Mesenchymal stem cell (in vitro differentiated cells and primary cell): ENCODE data around the gene PPARGC1A.
A peak's percentile ranks its signal among the peaks of the same experiment; 100 is the strongest.

Source experiments
- DNase-seq: peaks from one replicate; pipeline ENCODE4 v3.0.0-alpha.2; 2013
- H2AFZ ChIP-seq: one replicate; pipeline ENCODE4 v1.6.1; 2013; ENCODE audit warnings: low read depth, mild to moderate bottlenecking, control low read depth, inconsistent platforms, low read length, moderate library complexity
- H2AK5ac ChIP-seq: 2 replicates; pipeline ENCODE4 v1.6.1; 2013; ENCODE audit warnings: low read length, moderate library complexity, mild to moderate bottlenecking, inconsistent platforms; ENCODE audit not compliant: severe bottlenecking
- H2BK120ac ChIP-seq: one replicate; pipeline ENCODE4 v1.6.1; 2013; ENCODE audit warnings: low read depth, mild to moderate bottlenecking, inconsistent platforms, low read length, moderate library complexity
- H2BK12ac ChIP-seq, 2 experiments: one replicate each; pipeline ENCODE4 v1.6.1; 2013; ENCODE audit warnings: inconsistent platforms in 2 of 2, low read length in 2 of 2, mild to moderate bottlenecking in 2 of 2, moderate library complexity in 2 of 2, control low read depth in 1 of 2
- H2BK15ac ChIP-seq: one replicate; pipeline ENCODE4 v1.6.1; 2013; ENCODE audit warnings: mild to moderate bottlenecking, low read depth, inconsistent platforms; ENCODE audit not compliant: poor library complexity, severe bottlenecking
- H2BK5ac ChIP-seq: 2 replicates; pipeline ENCODE4 v1.6.1; 2013; ENCODE audit warnings: low read depth, mild to moderate bottlenecking, low read length, control low read depth, inconsistent platforms; ENCODE audit not compliant: poor library complexity, severe bottlenecking
- H3K14ac ChIP-seq, 2 experiments: one replicate each; pipeline ENCODE4 v1.6.1; 2013; ENCODE audit warnings: inconsistent platforms in 2 of 2, low read length in 2 of 2, control low read depth in 1 of 2, mild to moderate bottlenecking in 1 of 2, moderate library complexity in 1 of 2
- H3K18ac ChIP-seq, 2 experiments: one replicate each; pipeline ENCODE4 v1.6.1; 2013; ENCODE audit warnings: inconsistent platforms in 2 of 2, low read length in 2 of 2, control low read depth in 1 of 2, low read depth in 1 of 2, mild to moderate bottlenecking in 1 of 2
- H3K23ac ChIP-seq, 2 experiments: one replicate each; pipeline ENCODE4 v1.6.1; 2013; ENCODE audit warnings: inconsistent platforms in 2 of 2, low read length in 2 of 2, mild to moderate bottlenecking in 2 of 2, moderate library complexity in 2 of 2, control low read depth in 1 of 2
- H3K27ac ChIP-seq: 2 replicates; pipeline ENCODE4 v1.5.1; 2013; ENCODE audit warnings: mild to moderate bottlenecking, moderate library complexity, low read length, control low read depth, inconsistent platforms; ENCODE audit not compliant: poor library complexity, severe bottlenecking
- H3K27me3 ChIP-seq, 2 experiments: 2 replicates each; pipeline versions ENCODE4 v1.6.1 to v1.7.0; 2013; ENCODE audit warnings: low read length in 2 of 2, mild to moderate bottlenecking in 2 of 2, moderate library complexity in 2 of 2, control low read depth in 1 of 2, inconsistent platforms in 1 of 2; ENCODE audit not compliant: control insufficient read depth in 1 of 2, insufficient read depth in 1 of 2
- H3K36me3 ChIP-seq, 2 experiments: 2 replicates each; pipeline versions ENCODE4 v1.6.1 to v1.7.0; 2013; ENCODE audit warnings: low read length in 2 of 2, control low read depth in 1 of 2, inconsistent platforms in 1 of 2, low read depth in 1 of 2, mild to moderate bottlenecking in 1 of 2; ENCODE audit not compliant: insufficient read depth in 2 of 2, control insufficient read depth in 1 of 2
- H3K4ac ChIP-seq, 2 experiments: one replicate each; pipeline ENCODE4 v1.6.1; 2013; ENCODE audit warnings: inconsistent platforms in 2 of 2, low read length in 2 of 2, mild to moderate bottlenecking in 2 of 2, moderate library complexity in 2 of 2, control low read depth in 1 of 2, low read depth in 1 of 2
- H3K4me1 ChIP-seq: 2 replicates; pipeline ENCODE4 v1.6.1; 2013; ENCODE audit warnings: low read depth, low read length, control low read depth; ENCODE audit not compliant: control insufficient read depth, insufficient read depth
- H3K4me2 ChIP-seq: 2 replicates; pipeline ENCODE4 v1.6.1; 2013; ENCODE audit warnings: low read length, mild to moderate bottlenecking, inconsistent platforms; ENCODE audit not compliant: poor library complexity, severe bottlenecking
- H3K4me3 ChIP-seq, 2 experiments: 2 replicates each; pipeline versions ENCODE4 v1.5.1 to v1.7.0; 2013; ENCODE audit warnings: low read length in 2 of 2, mild to moderate bottlenecking in 2 of 2, control low read depth in 1 of 2, low read depth in 1 of 2; ENCODE audit not compliant: insufficient read depth in 1 of 2
- H3K79me1 ChIP-seq: replicated peaks from 2 replicates; pipeline ENCODE4 v1.6.1; 2013; ENCODE audit warnings: mild to moderate bottlenecking, control low read depth, low read length, inconsistent platforms; ENCODE audit not compliant: poor library complexity, severe bottlenecking
- H3K9ac ChIP-seq: 2 replicates; pipeline ENCODE4 v1.7.0; 2013; ENCODE audit warnings: mild to moderate bottlenecking, low read length, moderate library complexity
- H3K9me3 ChIP-seq: 2 replicates; pipeline ENCODE4 v1.7.0; 2013; ENCODE audit warnings: mild to moderate bottlenecking, low read length; ENCODE audit not compliant: control insufficient read depth
- H4K8ac ChIP-seq: one replicate; pipeline ENCODE4 v1.6.1; 2013; ENCODE audit warnings: inconsistent platforms, mild to moderate bottlenecking, low read length, moderate library complexity
- H4K91ac ChIP-seq: one replicate; pipeline ENCODE4 v1.6.1; 2013; ENCODE audit warnings: mild to moderate bottlenecking, low read length, inconsistent platforms
- WGBS: methylation state at CpG from one replicate; pipeline ENCODE4 v1.1.7; 2013; ENCODE audit warnings: mixed read lengths; 5-methylcytosine and 5-hydroxymethylcytosine counted together

Gene PPARGC1A

DNA sequence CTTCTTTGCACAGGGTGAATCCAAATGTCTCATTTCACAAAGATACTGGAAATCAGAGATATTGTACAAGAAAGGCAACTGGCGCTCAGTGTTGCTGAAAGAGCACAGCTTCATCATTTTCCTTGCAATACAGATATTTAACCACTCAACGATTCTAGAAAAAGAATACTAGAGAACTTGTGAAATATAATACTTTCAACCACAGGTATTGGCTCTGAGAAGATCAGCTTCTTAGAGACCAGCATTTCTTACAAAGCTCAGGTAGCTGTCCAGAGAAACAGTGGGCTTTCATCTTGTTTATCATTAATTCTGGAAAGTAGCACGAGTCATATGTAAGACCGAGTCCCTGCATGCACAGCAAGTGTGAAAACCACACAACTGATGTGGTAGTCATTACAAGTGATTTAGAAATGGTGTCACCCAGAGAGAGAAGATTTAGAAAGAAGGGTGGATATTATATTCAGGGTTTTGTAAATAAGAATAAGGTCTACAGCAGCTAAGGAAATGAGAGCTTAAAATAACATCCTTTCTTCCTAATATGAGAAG, 7.8 kb upstream of the PPARGC1A start:
- no peaks in the 10 kb centered on the region for H3K27me3 ChIP-seq
- no peaks in the 10 kb centered on the region for H3K9me3 ChIP-seq
- no peak overlapping the region for H3K4me3 ChIP-seq
- H3K18ac ChIP-seq = no peak overlapping the region
- H3K14ac ChIP-seq = no peak overlapping the region
- H2AK5ac ChIP-seq = no peak overlapping the region
- DNase-seq = no peak
- H2BK120ac ChIP-seq = no peak overlapping the region
- H3K4me1 ChIP-seq = no peaks in the 10 kb centered on the region
- H4K91ac ChIP-seq = no peak overlapping the region
- no peak overlapping the region for H2BK12ac ChIP-seq
- no peak overlapping the region for H3K4ac ChIP-seq
- no peak overlapping the region for H3K9ac ChIP-seq
- H3K4me2 ChIP-seq = no peak overlapping the region
- H2BK5ac ChIP-seq = no peak overlapping the region
- H3K23ac ChIP-seq = no peak overlapping the region
- no peaks in the 10 kb centered on the region for H3K79me1 ChIP-seq
- no peak overlapping the region for H2BK15ac ChIP-seq
- no peak overlapping the region for H4K8ac ChIP-seq
- no peak overlapping the region for H3K27ac ChIP-seq
- whole genome bisulfite sequencing = 69% methylated on average over 2 of the region's 4 CpGs
- H3K36me3 ChIP-seq = no peaks in the 10 kb centered on the region
- H2AFZ ChIP-seq = no peak overlapping the region

DNA sequence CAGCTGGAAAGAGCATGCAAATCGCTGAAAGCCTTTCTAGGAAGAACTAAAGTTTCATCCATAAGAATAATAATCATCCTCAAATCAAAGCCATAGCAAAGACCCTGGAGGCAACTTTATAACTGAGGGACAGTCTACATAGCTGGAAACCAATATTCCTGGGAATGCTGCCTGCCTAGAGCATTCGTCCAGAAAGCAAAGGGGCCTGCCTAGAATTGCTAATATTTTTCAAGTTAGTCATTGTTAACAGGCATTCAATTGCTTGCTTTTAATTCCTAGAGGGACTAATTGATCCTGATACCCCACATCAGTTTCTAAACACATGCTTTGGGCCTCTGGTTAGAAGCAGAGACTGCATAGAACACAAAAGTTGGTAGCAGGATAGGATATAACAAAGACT, 4.2 kb upstream of the PPARGC1A start:
- no peak overlapping the region for H4K91ac ChIP-seq
- no peaks in the 10 kb centered on the region for H3K36me3 ChIP-seq
- H2BK5ac ChIP-seq = no peak overlapping the region
- no peak overlapping the region for H3K27ac ChIP-seq
- no peak overlapping the region for H3K23ac ChIP-seq
- H2AK5ac ChIP-seq = no peak overlapping the region
- 89% methylated on average over 2 of the region's 2 CpGs for WGBS
- no peak overlapping the region for H2AFZ ChIP-seq
- no peak overlapping the region for H3K14ac ChIP-seq
- no peaks in the 10 kb centered on the region for H3K79me1 ChIP-seq
- peak overlapping the region; percentile 11 for H3K4me2 ChIP-seq
- H3K18ac ChIP-seq = no peak overlapping the region
- peaks cover 4% of the 10 kb centered on the region for H3K4me1 ChIP-seq
- no peaks in the 10 kb centered on the region for H3K27me3 ChIP-seq
- no peak for DNase-seq
- no peak overlapping the region for H3K9ac ChIP-seq
- H2BK120ac ChIP-seq = no peak overlapping the region
- no peaks in the 10 kb centered on the region for H3K9me3 ChIP-seq
- no peak overlapping the region for H2BK15ac ChIP-seq
- no peak overlapping the region for H4K8ac ChIP-seq
- no peak overlapping the region for H3K4me3 ChIP-seq
- H2BK12ac ChIP-seq = no peak overlapping the region
- H3K4ac ChIP-seq = no peak overlapping the region

DNA sequence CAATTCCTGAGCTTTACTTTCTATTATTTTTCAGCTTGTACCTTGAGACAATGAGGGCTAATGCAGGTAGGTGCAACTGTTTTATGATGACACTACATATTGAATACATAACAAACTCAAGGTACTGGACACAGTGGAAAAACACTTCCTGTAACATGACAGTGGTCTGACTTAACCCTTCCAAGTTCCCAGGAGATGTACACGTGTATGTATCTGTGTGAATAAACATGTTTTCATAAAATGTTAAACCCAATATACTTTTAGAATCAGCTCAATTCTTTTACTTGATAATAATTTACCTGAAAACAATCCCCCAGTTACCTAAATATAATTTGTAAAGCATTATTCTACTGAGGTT, 1.2 kb upstream of the PPARGC1A start:
- Histone ChIP-seq H3K4me1 (peaks cover 4% of the 10 kb centered on the region), H4K8ac (no peak overlapping the region), H3K18ac (no peak overlapping the region), H3K27me3 (no peaks in the 10 kb centered on the region), H3K4ac (no peak overlapping the region), H3K79me1 (no peaks in the 10 kb centered on the region), H3K4me3 (peak overlapping the region in 1 of 2 experiments; percentile 79), H3K14ac (no peak overlapping the region), H4K91ac (no peak overlapping the region), H2AFZ (no peak overlapping the region), H2BK12ac (no peak overlapping the region), H2BK120ac (no peak overlapping the region), H3K27ac (no peak overlapping the region), H3K4me2 (no peak overlapping the region), H3K9me3 (no peaks in the 10 kb centered on the region), H2BK15ac (no peak overlapping the region), H2AK5ac (no peak overlapping the region), H2BK5ac (no peak overlapping the region), H3K36me3 (no peaks in the 10 kb centered on the region), H3K23ac (no peak overlapping the region), H3K9ac (peak overlapping the region; percentile 87)
- peak; percentile 15 for DNase-seq
- no CpG with 5 or more reads among the region's 1 CpG for WGBS

DNA sequence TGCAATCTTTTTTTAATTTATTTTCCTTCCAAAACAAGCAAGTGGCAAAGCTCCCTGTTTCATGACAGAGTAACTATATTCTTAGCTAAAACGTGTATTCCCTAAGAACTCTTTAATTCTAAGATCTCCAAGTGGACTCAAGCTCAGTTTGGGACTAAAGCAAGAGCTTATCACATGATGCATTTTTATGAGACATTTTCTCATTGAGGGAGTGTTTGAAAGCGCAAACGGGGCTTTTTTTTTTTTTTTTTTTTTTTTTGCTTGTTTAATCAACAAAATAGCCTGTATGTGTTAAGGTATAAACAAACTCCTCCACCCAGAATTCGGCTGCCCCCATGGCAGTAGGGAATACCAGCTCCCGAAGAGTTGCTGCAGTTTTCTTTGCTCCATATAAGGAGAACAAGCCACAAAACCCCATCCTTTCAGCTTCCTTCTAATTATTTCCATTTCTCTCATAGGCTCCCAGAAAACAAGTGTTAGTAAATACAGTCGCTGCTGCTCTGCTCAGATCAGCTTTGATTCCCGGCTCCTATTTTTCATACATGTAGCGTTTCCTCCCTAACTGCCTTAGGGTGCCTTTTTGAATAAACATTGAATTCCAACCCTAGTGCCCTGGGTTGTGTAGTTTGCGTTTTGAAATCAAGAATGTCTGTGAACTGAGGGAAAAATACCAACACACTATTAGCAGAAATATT, 669 bp upstream of the PPARGC1A start:
- H3K9me3 ChIP-seq = no peaks in the 10 kb centered on the region
- no peak overlapping the region for H3K27ac ChIP-seq
- H3K4ac ChIP-seq = no peak overlapping the region
- no peaks in the 10 kb centered on the region for H3K79me1 ChIP-seq
- 36% methylated on average over 6 of the region's 9 CpGs for WGBS
- H2BK15ac ChIP-seq = no peak overlapping the region
- peak overlapping the region; percentile 87 for H3K9ac ChIP-seq
- peak overlapping the region in 1 of 2 experiments; percentile 62 for H3K18ac ChIP-seq
- no peaks in the 10 kb centered on the region for H3K36me3 ChIP-seq
- DNase-seq = peak; percentile 45
- no peaks in the 10 kb centered on the region for H3K27me3 ChIP-seq
- no peak overlapping the region for H4K8ac ChIP-seq
- H2AK5ac ChIP-seq = no peak overlapping the region
- no peak overlapping the region for H3K23ac ChIP-seq
- H3K4me2 ChIP-seq = peak overlapping the region; percentile 75
- H3K4me1 ChIP-seq = peaks cover 4% of the 10 kb centered on the region
- peak overlapping the region in 1 of 2 experiments; percentile 79 for H3K4me3 ChIP-seq
- no peak overlapping the region for H2AFZ ChIP-seq
- no peak overlapping the region for H2BK5ac ChIP-seq
- H2BK120ac ChIP-seq = peak overlapping the region; percentile 34
- H3K14ac ChIP-seq = no peak overlapping the region
- no peak overlapping the region for H4K91ac ChIP-seq
- H2BK12ac ChIP-seq = no peak overlapping the region
